Smooth muscle cell (in vitro differentiated cells): Measurements from ENCODE around the gene HGS. TPM values are rescaled to one million over a fixed set of nuclear protein-coding genes. Genes with fewer than 3 reads are reported as not detected.

Source experiments
- DNase-seq: peaks from one replicate; lab custom pipeline; 2025; ENCODE audit not compliant: unreplicated experiment; lab: John Stamatoyannopoulos, UW
- H2AFZ ChIP-seq: fragments of 200-600 bp; sonication (generic); 2 replicates; pipeline ENCODE4 v1.6.0; 2016; ENCODE audit warnings: antibody characterized with exemption, low read depth, mild to moderate bottlenecking
- H3F3A ChIP-seq: fragments of 200-600 bp; sonication (generic); 2 replicates; pipeline ENCODE4 v1.6.0; 2017; ENCODE audit warnings: antibody characterized with exemption, low read depth
- H3K27ac ChIP-seq: fragments of 200-600 bp; sonication (generic); 2 replicates; pipeline ENCODE4 v1.5.1; 2016; ENCODE audit warnings: low read depth, mild to moderate bottlenecking
- H3K27me3 ChIP-seq: fragments of 200-600 bp; sonication (generic); 2 replicates; pipeline ENCODE4 v1.6.1; 2016; ENCODE audit warnings: low read depth, mild to moderate bottlenecking
- H3K36me3 ChIP-seq: fragments of 200-600 bp; sonication (generic); 2 replicates; pipeline ENCODE4 v1.5.1; 2016; ENCODE audit warnings: low read depth
- H3K4me1 ChIP-seq: fragments of 200-600 bp; sonication (generic); 2 replicates; pipeline ENCODE4 v1.5.1; 2016; ENCODE audit warnings: low read depth
- H3K4me2 ChIP-seq: fragments of 200-600 bp; sonication (generic); 2 replicates; pipeline ENCODE4 v1.6.0; 2016; ENCODE audit warnings: mild to moderate bottlenecking
- H3K4me3 ChIP-seq: fragments of 200-600 bp; sonication (generic); 2 replicates; pipeline ENCODE4 v1.5.1; 2016; ENCODE audit warnings: mild to moderate bottlenecking
- H3K79me2 ChIP-seq: fragments of 200-600 bp; sonication (generic); 2 replicates; pipeline ENCODE4 v1.6.0; 2016; ENCODE audit warnings: low read depth, mild to moderate bottlenecking
- H3K9ac ChIP-seq: fragments of 200-600 bp; sonication (generic); 2 replicates; pipeline ENCODE4 v1.6.0; 2016; ENCODE audit warnings: low read depth
- H3K9me3 ChIP-seq: fragments of 200-600 bp; sonication (generic); replicated peaks from 2 replicates; pipeline ENCODE4 v1.5.1; 2016; ENCODE audit warnings: low read depth
- H4K20me1 ChIP-seq: fragments of 200-600 bp; sonication (generic); 2 replicates; pipeline ENCODE4 v1.6.0; 2016; ENCODE audit warnings: low read depth
- WGBS: methylation state at CpG from one replicate; pipeline ENCODE4 v1.1.7; 2016; ENCODE audit warnings: low lambda C conversion rate; 5-methylcytosine and 5-hydroxymethylcytosine counted together
- polyA plus RNA-seq: library from polyadenylated mRNA; unstranded; fragments of >200 nt; fragmentation: Nextera tagmentation; extraction: Ambion mirVana; gene quantifications from 2 replicates; pipeline ENCODE4 v1.2.1, GENCODE V29; 2016
- total RNA-seq: library from RNA; depleted of rRNA; stranded (reverse); fragments of >200 nt; gene quantifications from 2 replicates; pipeline ENCODE4 v1.2.3, GENCODE V29; 2014
- TF ChIP-seq, protein P1 (sequence below): fragments of 200-600 bp; sonication (generic); IDR thresholded peaks from 2 replicates; pipeline ENCODE4 v1.5.1; 2017; ENCODE audit warnings: borderline replicate concordance, mild to moderate bottlenecking, antibody characterized with exemption; ENCODE audit not compliant: insufficient read depth, poor library complexity, severe bottlenecking

The HGS gene
- total and polyA plus RNA-seq, 2 experiments from 2014 or later: 64.9 to 164 TPM

DNA sequence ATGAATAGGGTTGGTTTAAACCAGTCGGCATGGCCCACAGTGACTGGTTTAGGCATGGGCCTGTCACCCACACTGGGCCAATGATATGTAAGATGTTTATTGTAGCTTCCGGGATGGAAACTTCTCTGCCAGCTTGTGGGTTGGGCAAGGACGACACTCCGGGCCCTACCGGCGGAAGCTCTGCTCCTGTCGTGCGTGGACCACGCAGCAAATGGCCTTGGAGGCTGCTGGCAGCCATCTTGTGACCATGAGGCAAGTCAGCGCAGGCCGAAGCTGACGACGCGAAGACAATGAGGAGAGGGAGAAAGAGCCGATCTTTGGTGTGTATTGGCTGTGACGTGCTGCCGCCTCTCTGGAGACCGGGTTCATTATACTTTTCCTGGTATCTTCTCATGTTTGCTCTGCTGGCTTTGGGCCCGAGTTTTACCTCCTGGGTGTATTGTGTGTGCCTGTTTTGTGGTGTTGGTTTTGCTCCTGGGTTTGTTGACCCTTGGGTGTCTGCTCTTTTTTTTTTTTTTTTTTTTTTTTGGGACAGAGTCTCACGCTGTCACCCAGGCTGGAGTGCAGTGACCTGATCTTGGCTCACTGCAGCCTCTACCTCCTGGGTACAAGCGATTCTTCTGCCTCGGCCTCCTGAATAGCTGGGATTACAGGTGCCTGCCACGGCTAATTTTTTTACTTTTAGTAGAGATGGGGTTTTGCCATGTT, 43.7 kb downstream of the HGS start:
- Histone ChIP-seq H4K20me1 (no peaks in the 10 kb centered on the region), H3K27ac (no peak overlapping the region), H3F3A (peaks cover 5% of the 10 kb centered on the region), H3K36me3 (no peaks in the 10 kb centered on the region), H2AFZ (no peak overlapping the region), H3K4me3 (no peak overlapping the region), H3K27me3 (no peaks in the 10 kb centered on the region), H3K79me2 (no peaks in the 10 kb centered on the region), H3K9ac (no peak overlapping the region), H3K9me3 (no peaks in the 10 kb centered on the region), H3K4me2 (no peak overlapping the region), H3K4me1 (no peaks in the 10 kb centered on the region)
- 97% methylated on average over 23 of the region's 23 CpGs for WGBS
- DNase-seq: no peak
- TF ChIP-seq, protein P1, sequence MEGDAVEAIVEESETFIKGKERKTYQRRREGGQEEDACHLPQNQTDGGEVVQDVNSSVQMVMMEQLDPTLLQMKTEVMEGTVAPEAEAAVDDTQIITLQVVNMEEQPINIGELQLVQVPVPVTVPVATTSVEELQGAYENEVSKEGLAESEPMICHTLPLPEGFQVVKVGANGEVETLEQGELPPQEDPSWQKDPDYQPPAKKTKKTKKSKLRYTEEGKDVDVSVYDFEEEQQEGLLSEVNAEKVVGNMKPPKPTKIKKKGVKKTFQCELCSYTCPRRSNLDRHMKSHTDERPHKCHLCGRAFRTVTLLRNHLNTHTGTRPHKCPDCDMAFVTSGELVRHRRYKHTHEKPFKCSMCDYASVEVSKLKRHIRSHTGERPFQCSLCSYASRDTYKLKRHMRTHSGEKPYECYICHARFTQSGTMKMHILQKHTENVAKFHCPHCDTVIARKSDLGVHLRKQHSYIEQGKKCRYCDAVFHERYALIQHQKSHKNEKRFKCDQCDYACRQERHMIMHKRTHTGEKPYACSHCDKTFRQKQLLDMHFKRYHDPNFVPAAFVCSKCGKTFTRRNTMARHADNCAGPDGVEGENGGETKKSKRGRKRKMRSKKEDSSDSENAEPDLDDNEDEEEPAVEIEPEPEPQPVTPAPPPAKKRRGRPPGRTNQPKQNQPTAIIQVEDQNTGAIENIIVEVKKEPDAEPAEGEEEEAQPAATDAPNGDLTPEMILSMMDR: no peak

DNA sequence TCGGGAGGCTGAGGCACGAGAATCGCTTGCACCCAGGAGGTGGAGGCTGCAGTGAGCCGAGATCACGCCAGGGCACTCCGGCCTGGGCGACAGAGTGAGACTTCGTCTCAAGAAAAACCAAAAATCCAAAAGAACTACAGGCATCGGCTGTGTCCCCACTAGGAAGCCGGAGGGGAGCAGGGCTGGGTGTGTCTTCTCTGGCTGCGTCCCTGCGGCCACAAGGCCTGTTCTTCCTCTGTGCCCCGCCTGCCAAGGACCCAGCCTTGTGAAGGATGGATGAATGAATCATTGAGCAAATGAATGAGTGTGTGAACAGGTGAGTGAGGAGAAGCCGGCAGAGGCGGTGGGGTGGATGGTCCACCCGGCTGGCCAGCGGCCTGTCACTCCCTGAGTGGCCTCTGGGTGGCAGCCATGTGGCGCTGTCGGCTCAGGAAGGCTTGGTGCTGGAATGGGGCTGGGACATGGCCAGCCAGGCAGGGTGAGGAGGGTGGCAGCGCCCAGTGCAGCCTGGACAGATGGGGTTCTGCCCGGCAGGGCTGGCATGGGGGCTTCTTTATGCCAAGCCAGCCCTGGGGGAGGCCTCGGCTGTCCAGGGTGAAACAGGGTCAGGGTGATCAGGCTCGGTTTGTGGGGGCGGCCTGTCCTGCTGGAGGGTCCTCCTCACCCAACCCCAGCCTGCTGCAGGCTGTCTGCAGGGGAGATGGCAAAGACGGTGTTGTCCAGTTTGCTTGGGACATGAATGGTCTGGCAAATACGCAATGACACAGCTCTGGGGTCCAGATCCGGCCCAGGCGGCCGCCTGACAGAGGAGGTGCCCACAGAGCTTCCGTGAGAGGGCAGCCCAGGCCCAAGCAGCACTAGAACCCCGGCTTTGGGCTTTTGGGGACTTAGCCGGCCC, 49.9 kb downstream of the HGS start:
- WGBS: 55% methylated on average over 32 of the region's 32 CpGs
- TF ChIP-seq, protein P1: peak; percentile 60
- no peak overlapping the region for H3K9ac ChIP-seq

DNA sequence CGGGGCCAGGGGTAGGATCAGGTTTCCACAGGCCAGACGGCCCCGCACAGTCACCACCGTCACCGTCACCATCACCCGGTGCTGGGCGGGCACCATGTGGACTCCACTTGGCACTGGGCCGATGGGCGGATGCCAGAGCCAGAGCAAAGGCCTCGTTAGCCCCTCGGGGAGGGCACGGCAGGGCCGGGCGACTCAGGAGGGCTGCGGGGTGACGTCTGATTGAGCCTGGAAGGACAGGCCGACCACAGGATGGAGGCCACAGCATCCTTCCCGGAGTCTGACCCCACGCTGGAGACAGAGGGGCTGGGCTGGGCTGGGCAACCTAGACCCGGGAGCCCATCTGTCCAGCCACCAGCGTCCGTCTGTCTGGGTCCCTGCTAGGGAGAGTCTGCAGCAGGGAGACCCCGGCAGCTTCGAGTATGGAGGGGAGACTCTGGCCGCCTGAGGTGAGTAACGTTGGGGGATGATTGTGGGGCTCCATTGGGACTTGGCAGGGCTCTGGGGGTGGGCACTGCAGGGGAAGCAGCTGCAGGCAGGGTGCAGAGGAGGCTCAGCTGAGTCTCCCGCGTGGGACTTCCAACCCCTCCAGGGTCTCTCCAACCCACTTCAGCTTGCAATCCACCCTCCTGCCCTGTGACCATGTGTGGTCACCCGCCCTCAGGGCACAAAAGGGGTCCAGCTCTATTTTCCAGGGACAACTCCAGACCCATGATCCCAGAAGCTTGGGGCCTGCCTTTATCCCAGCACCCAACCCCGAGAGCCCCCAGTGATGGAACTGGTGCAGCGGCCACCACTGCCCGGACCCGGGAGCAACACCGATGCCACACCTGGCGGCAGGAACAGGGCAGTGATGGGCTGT, 50.8 kb downstream of the HGS start:
- Histone ChIP-seq H3K79me2 (no peaks in the 10 kb centered on the region), H3K4me2 (no peak overlapping the region), H3K4me3 (no peak overlapping the region), H4K20me1 (no peaks in the 10 kb centered on the region), H3K9me3 (no peaks in the 10 kb centered on the region), H3K27ac (no peak overlapping the region), H3K27me3 (no peaks in the 10 kb centered on the region), H2AFZ (no peak overlapping the region), H3K9ac (no peak overlapping the region), H3K36me3 (no peaks in the 10 kb centered on the region), H3F3A (peaks cover 5% of the 10 kb centered on the region), H3K4me1 (no peaks in the 10 kb centered on the region)
- WGBS: 93% methylated on average over 34 of the region's 35 CpGs
- DNase-seq: no peak
- TF ChIP-seq, protein P1: no peak

More for the DNA sequence above, 49.9 kb downstream of the HGS start:
- H3K4me2 ChIP-seq: no peak overlapping the region
- H3K27ac ChIP-seq: no peak overlapping the region
- peaks cover 5% of the 10 kb centered on the region for H3F3A ChIP-seq
- H3K9me3 ChIP-seq: no peaks in the 10 kb centered on the region
- no peaks in the 10 kb centered on the region for H3K27me3 ChIP-seq
- no peak overlapping the region for H2AFZ ChIP-seq
- no peaks in the 10 kb centered on the region for H4K20me1 ChIP-seq
- no peaks in the 10 kb centered on the region for H3K79me2 ChIP-seq
- H3K36me3 ChIP-seq: no peaks in the 10 kb centered on the region
- H3K4me3 ChIP-seq: no peak overlapping the region
- no peaks in the 10 kb centered on the region for H3K4me1 ChIP-seq
- DNase-seq: peak; percentile 32
